Measurements from ENCODE around the gene DUXA. TPM values are rescaled to one million over a fixed set of nuclear protein-coding genes. Genes with fewer than 3 reads are reported as not detected.

Gene DUXA
- total RNA-seq, 1 donor from 2014 or later, result not detected

DNA sequence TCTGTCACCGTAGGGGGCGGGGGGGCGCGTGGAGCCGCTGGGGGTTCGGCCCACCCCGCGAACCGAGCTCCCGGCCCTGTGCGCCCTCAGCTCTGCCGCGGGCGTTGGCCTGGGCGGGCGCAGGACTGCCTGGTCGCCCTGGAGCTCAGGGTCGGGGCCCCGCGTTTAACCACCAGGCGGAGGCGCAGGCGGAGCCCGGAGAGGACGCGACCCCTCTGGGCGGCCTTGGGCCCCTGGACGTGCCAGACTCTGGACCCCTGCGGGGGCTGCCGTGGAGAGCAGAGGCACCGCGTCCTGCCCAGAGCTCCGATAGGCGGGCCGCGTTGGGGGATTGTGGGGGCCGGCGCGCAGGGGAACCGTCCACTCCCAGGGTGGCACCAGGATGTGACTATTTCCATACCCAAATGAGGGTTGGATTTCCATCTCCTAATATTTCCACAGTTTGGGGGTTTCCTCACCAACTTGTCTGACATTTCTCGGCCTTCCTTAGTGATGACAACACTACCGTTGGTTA is 60.5 kb downstream of the DUXA start:
- FAIRE-seq (no peak), DNase-seq (ENCODE audit: low spot score in 2 of 2) (no peak)

- FAIRE-seq (no peak), DNase-seq (ENCODE audit: low spot score in 2 of 2) (peak in 1 of 2 donors; percentile 34)
Observed at GRCh38 chr19:57105976-57106721, 61.1 kb downstream of the DUXA start.

Small RNA genes within 50 kb of the gene (small RNA-seq; reads per million reads assigned to genes)
- not detected for gene AC025588.3

Other genes with a start within 250 kb of the DUXA start
- gene USP29, start 47.5 kb downstream of the DUXA start, total RNA-seq, result not detected
- gene ZIM3, start 22.3 kb downstream of the DUXA start, total RNA-seq, result not detected
- 23.6 TPM for gene ZNF264, start 24.0 kb upstream of the DUXA start, total RNA-seq
- gene AURKC, start 63.5 kb upstream of the DUXA start, total RNA-seq, result 1.2 TPM
- 28.9 TPM for gene ZNF805, start 73.1 kb upstream of the DUXA start, total RNA-seq
- 126 TPM for gene ZNF460, start 113.0 kb upstream of the DUXA start, total RNA-seq
- 34.2 TPM for gene ZNF543, start 153.0 kb upstream of the DUXA start, total RNA-seq
- gene ZNF304, start 183.8 kb upstream of the DUXA start, total RNA-seq, result 26.5 TPM
- gene TRAPPC2B, start 196.1 kb upstream of the DUXA start, total RNA-seq, result 36.7 TPM
- 13.5 TPM for gene ZNF547, start 196.1 kb upstream of the DUXA start, total RNA-seq
- gene ZNF548, start 222.4 kb upstream of the DUXA start, total RNA-seq, result 45.7 TPM
- gene ZNF17, start 243.7 kb upstream of the DUXA start, total RNA-seq, result 27.7 TPM

Measured in frontal cortex (tissue), 4 donors.